ENCODE data around the gene KRTAP22-2. TPM values are rescaled to one million over a fixed set of nuclear protein-coding genes. Genes with fewer than 3 reads are reported as not detected.

The KRTAP22-2 gene
- total RNA-seq = not detected in 2 replicates

DNA sequence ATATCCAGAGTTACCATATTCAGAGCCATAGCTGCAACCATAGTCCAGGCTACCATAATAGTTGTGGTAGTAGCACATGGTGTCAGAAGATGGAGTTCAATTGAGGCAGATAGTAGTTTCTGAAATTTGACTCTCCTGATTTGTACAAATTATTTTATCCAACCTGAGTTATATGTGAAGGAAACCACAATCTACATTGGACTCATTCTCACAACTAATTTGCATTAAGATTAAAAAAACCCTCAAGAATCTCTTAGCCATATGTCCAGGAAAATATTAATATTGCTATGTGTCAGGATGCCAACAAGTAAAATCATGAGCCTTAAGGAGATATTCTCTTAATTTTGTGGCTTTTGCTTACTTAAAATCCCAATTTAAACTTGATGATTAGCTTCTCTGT is at the start of gene KRTAP22-2:
KRTAP22-2 (minus strand) TSS at position 101 of the 400 bp plus-strand sequence.
- CTCF ChIA-PET = no interaction called here
- H3K4me3 Mint-ChIP-seq = no peak within 1 kb of the TSS
- no peaks in the 10 kb centered on the region for H3K4me1 Mint-ChIP-seq
- intact Hi-C loops (cut with micrococcal nuclease) = no loop called here
- no peaks in the 10 kb centered on the region for H3K27me3 Mint-ChIP-seq
- no peaks in the 10 kb centered on the region for H3K36me3 Mint-ChIP-seq (ENCODE audit: low read depth)
- H3K27ac Mint-ChIP-seq = no peak within 1 kb of the TSS
- ATAC-seq (ENCODE audit: low read depth) (no peak), DNase-seq (no peak)
- TF ChIP-seq, protein P1, sequence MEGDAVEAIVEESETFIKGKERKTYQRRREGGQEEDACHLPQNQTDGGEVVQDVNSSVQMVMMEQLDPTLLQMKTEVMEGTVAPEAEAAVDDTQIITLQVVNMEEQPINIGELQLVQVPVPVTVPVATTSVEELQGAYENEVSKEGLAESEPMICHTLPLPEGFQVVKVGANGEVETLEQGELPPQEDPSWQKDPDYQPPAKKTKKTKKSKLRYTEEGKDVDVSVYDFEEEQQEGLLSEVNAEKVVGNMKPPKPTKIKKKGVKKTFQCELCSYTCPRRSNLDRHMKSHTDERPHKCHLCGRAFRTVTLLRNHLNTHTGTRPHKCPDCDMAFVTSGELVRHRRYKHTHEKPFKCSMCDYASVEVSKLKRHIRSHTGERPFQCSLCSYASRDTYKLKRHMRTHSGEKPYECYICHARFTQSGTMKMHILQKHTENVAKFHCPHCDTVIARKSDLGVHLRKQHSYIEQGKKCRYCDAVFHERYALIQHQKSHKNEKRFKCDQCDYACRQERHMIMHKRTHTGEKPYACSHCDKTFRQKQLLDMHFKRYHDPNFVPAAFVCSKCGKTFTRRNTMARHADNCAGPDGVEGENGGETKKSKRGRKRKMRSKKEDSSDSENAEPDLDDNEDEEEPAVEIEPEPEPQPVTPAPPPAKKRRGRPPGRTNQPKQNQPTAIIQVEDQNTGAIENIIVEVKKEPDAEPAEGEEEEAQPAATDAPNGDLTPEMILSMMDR (IDR thresholded peaks at IDR 0.05) = no peak
- POLR2A ChIA-PET = no interaction called here
- peaks cover 5% of the 10 kb centered on the region for H3K9me3 Mint-ChIP-seq

DNA sequence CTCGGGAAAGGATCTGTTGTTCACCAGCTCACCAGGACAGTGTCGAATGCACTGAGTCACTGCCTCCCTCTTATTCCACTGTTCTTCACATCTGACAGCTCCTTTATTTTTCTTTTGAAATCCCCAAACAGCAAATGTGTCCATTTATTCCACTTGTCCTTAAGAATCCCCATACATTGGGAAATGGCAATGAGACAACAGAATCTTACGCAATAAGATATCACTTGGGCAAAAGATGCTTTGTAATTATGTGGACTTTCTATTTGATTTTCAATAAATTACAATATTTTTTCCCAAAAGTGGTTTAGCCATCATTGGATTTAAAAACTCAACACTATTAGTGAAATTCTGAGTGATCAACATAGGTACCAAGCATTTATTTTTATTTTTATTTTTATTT is 48.5 kb upstream of the KRTAP22-2 start:
- Mint-ChIP-seq H3K4me3 (no peak overlapping the region), H3K4me1 (no peaks in the 10 kb centered on the region), H3K9me3 (peaks cover 5% of the 10 kb centered on the region), H3K36me3 (ENCODE audit: low read depth) (no peaks in the 10 kb centered on the region), H3K27me3 (no peaks in the 10 kb centered on the region), H3K27ac (no peak overlapping the region)
- TF ChIP-seq, protein P1 (IDR thresholded peaks at IDR 0.05) = no peak
- ATAC-seq (ENCODE audit: low read depth) (no peak), DNase-seq (no peak)
- intact Hi-C loops (cut with micrococcal nuclease) = no loop called here
- ChIA-PET POLR2A (no interaction called here), CTCF (no interaction called here)

- Mint-ChIP-seq H3K9me3 (peaks cover 3% of the 10 kb centered on the region), H3K4me1 (no peaks in the 10 kb centered on the region), H3K4me3 (no peak within 1 kb of the TSS), H3K36me3 (ENCODE audit: low read depth) (no peaks in the 10 kb centered on the region), H3K27ac (no peak within 1 kb of the TSS), H3K27me3 (no peaks in the 10 kb centered on the region)
- ChIA-PET POLR2A (no interaction called here), CTCF (no interaction called here)
- TF ChIP-seq, protein P1 (IDR thresholded peaks at IDR 0.05) = no peak
- ATAC-seq (ENCODE audit: low read depth) (no peak), DNase-seq (no peak)
- intact Hi-C loops (cut with micrococcal nuclease) = no loop called here
These were observed 44.7 kb upstream of the KRTAP22-2 start, which contains the start of gene KRTAP20-2 for GRCh38 chr21:30634906-30635305. TSS of gene KRTAP20-2 (plus strand) at chr21:30635206. CDS start at chr21:30635264, 58 bp downstream.

DNA sequence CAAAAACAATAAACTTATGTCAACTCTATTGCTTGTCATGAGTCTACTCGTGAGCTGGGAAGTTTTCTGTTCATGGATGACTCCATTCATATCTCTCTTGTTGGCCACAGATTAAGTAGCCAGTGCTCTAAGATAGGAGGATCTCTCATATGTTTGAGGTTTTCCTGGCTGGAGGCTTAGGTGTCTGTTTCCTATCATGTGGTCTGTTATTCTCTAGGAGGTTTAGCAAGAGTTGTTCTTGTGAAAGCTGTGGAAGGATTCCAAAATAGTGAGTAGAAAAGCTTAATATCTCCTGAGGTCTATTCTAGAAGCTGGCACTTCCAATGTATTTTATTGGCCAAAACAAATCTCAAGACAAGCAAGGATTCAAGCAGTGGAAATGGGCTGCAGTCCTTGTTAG is 39.0 kb upstream of the KRTAP22-2 start:
- no peaks in the 10 kb centered on the region for H3K27me3 Mint-ChIP-seq
- no peaks in the 10 kb centered on the region for H3K4me1 Mint-ChIP-seq
- peaks cover 8% of the 10 kb centered on the region for H3K9me3 Mint-ChIP-seq
- ATAC-seq (ENCODE audit: low read depth) = no peak
- no peak for DNase-seq
- TF ChIP-seq, protein P1 (IDR thresholded peaks at IDR 0.05) = no peak
- POLR2A ChIA-PET = no interaction called here
- CTCF ChIA-PET = no interaction called here
- H3K36me3 Mint-ChIP-seq (ENCODE audit: low read depth) = no peaks in the 10 kb centered on the region
- intact Hi-C loops (cut with micrococcal nuclease) = loop anchor here (10.0 kb wide), 1 partner anchor 66 kb away; no protein-coding TSS in a partner anchor
- no peak overlapping the region for H3K4me3 Mint-ChIP-seq
- H3K27ac Mint-ChIP-seq = no peak overlapping the region

DNA sequence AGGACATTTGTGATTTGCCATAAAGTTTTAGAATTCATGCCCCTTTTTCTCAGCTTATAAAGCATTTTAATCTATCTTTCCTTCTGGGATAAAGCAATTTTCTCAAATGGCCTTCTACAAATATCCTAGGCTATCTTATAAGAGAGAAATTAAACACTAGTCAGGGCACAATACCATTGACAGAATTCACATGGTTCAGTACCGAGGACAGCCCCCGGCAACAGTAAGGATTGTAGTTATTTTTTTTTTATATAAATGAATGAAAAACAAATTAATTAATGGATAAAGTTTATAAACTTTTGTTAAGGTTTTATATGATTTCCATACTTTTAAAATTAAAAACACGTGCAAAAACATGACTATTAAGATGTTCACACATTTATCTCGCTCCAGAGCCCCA is 37.9 kb upstream of the KRTAP22-2 start:
- ATAC-seq (ENCODE audit: low read depth) = no peak
- no peak for DNase-seq
- no peaks in the 10 kb centered on the region for H3K36me3 Mint-ChIP-seq (ENCODE audit: low read depth)
- H3K27me3 Mint-ChIP-seq = no peaks in the 10 kb centered on the region
- CTCF ChIA-PET = no interaction called here
- TF ChIP-seq, protein P1 (IDR thresholded peaks at IDR 0.05) = no peak
- no peaks in the 10 kb centered on the region for H3K4me1 Mint-ChIP-seq
- H3K9me3 Mint-ChIP-seq = peaks cover 8% of the 10 kb centered on the region
- intact Hi-C loops (cut with micrococcal nuclease) = loop anchor here (10.0 kb wide), 1 partner anchor 67 kb away; no protein-coding TSS in a partner anchor
- POLR2A ChIA-PET = no interaction called here
- no peak overlapping the region for H3K4me3 Mint-ChIP-seq
- no peak overlapping the region for H3K27ac Mint-ChIP-seq

Measured in activated B cell treated with CpG ODN at 0.5 μM for 24 hours (primary cell).